Progenitor cell of endocrine pancreas (in vitro differentiated cells): Measurements from ENCODE around the gene TRPV4. TPM values are rescaled to one million over a fixed set of nuclear protein-coding genes. Genes with fewer than 3 reads are reported as not detected.
"Not testable (repeated sequence)": the region's sequence is repeated elsewhere in the genome, so short reads cannot be mapped to it uniquely, and the experiment has no call there.

Experiments used
- DNase-seq: peaks from one replicate; pipeline ENCODE4 v3.0.0; 2021; ENCODE audit warnings: low spot score; ENCODE audit not compliant: unreplicated experiment
- H3K27ac Mint-ChIP-seq: 2 replicates; pipeline ENCODE4 v1.8.0; 2021; ENCODE audit warnings: mild to moderate bottlenecking, moderate library complexity, mixed read lengths
- H3K27me3 Mint-ChIP-seq: 2 replicates; pipeline ENCODE4 v1.8.0; 2021; ENCODE audit warnings: mixed read lengths
- H3K36me3 Mint-ChIP-seq: 2 replicates; pipeline ENCODE4 v1.8.0; 2022; ENCODE audit warnings: mixed read lengths; ENCODE audit not compliant: insufficient read depth
- H3K4me1 Mint-ChIP-seq: 2 replicates; pipeline ENCODE4 v1.8.0; 2021; ENCODE audit warnings: low read depth, mixed read lengths
- H3K4me3 Mint-ChIP-seq: 2 replicates; pipeline ENCODE4 v1.8.0; 2021; ENCODE audit warnings: low read depth, mild to moderate bottlenecking, moderate library complexity, mixed read lengths
- H3K9me3 Mint-ChIP-seq: 2 replicates; pipeline ENCODE4 v1.8.0; 2021; ENCODE audit warnings: low read depth, mixed read lengths
- total RNA-seq: library from RNA; stranded (reverse); gene quantifications from 2 replicates; pipeline ENCODE4 v1.2.1, GENCODE V29; 2021
- TF ChIP-seq, protein P1 (sequence below): fragments of 200-600 bp; sonication (generic); IDR thresholded peaks from one replicate; pipeline ENCODE4 v1.5.0; 2021; ENCODE audit warnings: antibody characterized with exemption, mild to moderate bottlenecking; ENCODE audit not compliant: unreplicated experiment

Gene TRPV4
- total RNA-seq, 1 donor from 2014 or later: 5.2 TPM

DNA sequence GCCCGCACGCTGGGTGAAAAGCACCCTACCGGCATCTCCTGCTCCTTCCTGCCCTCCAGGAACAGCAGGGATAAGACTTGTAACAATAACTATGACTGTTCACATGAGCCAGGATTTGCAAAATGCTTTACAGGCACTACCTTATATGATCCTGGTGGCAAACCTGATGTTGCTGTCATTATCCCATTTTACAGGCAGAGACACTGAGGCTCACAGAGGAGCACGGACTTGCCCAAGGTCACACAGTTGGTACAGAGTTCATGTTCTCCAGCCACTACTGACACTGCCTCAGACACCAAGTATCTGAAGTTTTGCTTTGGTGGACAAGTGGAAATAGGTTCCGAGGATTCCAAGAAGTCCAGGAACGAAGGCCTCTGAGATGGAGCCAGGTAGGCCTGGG, 24.5 kb upstream of the TRPV4 start:
- Mint-ChIP-seq H3K9me3 (no peaks in the 10 kb centered on the region), H3K27ac (no peak overlapping the region), H3K36me3 (no peaks in the 10 kb centered on the region), H3K4me1 (no peaks in the 10 kb centered on the region), H3K4me3 (no peak overlapping the region), H3K27me3 (no peaks in the 10 kb centered on the region)
- TF ChIP-seq, protein P1, sequence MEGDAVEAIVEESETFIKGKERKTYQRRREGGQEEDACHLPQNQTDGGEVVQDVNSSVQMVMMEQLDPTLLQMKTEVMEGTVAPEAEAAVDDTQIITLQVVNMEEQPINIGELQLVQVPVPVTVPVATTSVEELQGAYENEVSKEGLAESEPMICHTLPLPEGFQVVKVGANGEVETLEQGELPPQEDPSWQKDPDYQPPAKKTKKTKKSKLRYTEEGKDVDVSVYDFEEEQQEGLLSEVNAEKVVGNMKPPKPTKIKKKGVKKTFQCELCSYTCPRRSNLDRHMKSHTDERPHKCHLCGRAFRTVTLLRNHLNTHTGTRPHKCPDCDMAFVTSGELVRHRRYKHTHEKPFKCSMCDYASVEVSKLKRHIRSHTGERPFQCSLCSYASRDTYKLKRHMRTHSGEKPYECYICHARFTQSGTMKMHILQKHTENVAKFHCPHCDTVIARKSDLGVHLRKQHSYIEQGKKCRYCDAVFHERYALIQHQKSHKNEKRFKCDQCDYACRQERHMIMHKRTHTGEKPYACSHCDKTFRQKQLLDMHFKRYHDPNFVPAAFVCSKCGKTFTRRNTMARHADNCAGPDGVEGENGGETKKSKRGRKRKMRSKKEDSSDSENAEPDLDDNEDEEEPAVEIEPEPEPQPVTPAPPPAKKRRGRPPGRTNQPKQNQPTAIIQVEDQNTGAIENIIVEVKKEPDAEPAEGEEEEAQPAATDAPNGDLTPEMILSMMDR: no peak
- DNase-seq: no peak

DNA sequence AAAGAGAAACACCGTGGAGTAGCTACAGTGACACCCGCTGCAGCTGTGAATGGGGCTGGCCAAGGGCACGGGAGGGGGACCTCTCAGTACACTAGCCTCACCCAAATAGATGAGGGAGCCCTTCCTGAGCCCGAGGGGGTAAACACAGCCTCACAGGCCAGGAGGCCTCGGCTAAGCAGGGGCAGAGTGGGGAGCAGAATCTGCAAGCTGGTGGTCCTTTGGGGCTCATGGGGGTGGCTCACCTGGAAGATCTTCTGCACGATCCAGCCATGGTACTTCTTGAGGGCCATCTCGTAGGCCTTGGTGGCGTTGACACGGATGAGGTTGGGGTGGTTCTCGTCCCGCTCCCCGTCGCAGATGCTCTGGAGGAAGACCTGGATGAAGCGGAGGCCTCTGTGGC, 22.2 kb upstream of the TRPV4 start:
- H3K9me3 Mint-ChIP-seq: no peaks in the 10 kb centered on the region
- TF ChIP-seq, protein P1: no peak
- H3K27me3 Mint-ChIP-seq: no peaks in the 10 kb centered on the region
- H3K4me3 Mint-ChIP-seq: no peak overlapping the region
- no peaks in the 10 kb centered on the region for H3K36me3 Mint-ChIP-seq
- H3K27ac Mint-ChIP-seq: no peak overlapping the region
- no peaks in the 10 kb centered on the region for H3K4me1 Mint-ChIP-seq
- DNase-seq: no peak

DNA sequence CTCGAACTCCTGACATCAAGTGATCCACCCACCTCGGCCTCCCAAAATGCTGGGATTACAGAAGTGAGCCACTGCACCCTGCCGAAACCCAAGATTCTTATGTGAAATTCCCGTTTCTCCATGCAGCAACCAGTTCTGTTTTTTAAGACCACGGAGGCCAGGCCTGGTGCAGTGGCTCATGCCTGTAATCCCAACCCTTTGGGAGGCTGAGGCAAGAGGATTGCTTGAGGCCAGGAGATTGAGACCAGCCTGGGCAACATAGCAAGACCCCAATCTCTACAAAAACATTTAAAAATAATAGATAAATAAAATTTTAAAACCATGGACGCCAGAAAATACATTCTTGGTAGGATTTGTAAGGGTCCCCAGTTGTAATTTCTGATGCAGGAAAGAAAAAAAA, 17.3 kb upstream of the TRPV4 start:
- H3K36me3 Mint-ChIP-seq, H3K27ac Mint-ChIP-seq, H3K4me3 Mint-ChIP-seq, H3K9me3 Mint-ChIP-seq, H3K27me3 Mint-ChIP-seq, H3K4me1 Mint-ChIP-seq, DNase-seq: not testable (repeated sequence)

DNA sequence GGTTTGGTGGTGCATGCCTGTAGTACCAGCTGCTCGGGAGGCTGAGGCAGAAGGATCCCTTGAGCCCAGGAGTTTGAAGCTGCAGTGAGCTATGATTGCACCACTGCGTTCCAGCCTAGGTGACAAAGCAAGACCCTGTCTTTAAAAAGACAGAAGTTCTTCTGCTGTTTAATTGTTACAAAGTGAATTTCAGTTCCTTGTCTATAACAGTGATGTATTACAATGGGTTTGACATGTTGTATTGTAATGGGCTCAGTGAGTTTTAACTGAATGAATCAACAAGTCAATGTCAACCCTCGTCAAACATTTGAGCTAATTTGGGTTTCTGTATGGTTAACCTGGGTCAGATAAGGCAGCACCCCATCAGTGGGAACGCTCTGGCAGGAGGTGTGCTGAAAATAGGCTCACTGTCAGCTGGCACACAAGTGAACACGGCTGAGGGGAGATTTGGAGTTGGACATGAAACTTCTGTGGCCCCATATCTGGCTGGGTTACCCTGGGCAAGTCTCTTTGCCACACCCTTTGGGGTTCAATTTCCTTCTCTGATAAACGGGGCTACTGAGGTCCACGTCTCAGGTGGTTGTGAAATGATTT, 14.0 kb upstream of the TRPV4 start:
- H3K4me3 Mint-ChIP-seq: no peak overlapping the region
- H3K36me3 Mint-ChIP-seq: no peaks in the 10 kb centered on the region
- DNase-seq: no peak
- H3K9me3 Mint-ChIP-seq: no peaks in the 10 kb centered on the region
- TF ChIP-seq, protein P1: no peak
- no peaks in the 10 kb centered on the region for H3K27me3 Mint-ChIP-seq
- peaks cover 3% of the 10 kb centered on the region for H3K4me1 Mint-ChIP-seq
- no peak overlapping the region for H3K27ac Mint-ChIP-seq

DNA sequence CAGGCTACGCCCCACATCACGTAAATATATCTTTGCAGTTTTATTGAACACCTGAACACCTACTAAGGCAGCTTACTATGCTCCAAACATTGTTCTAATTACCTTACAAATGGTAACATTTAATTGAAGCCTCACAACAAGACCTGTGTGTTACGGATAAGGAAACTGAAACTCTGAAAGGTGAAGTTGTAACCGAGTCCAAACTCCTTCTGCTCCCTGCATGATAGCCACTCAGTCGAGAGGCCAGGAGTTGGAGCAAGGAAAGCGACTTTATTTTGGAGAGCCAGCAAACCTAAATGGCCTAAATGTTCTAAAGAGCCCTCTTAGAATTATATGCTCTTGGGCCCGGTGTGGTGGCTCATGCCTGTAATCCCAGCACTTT, 12.6 kb upstream of the TRPV4 start:
- H3K27me3 Mint-ChIP-seq: no peaks in the 10 kb centered on the region
- peaks cover 3% of the 10 kb centered on the region for H3K4me1 Mint-ChIP-seq
- no peaks in the 10 kb centered on the region for H3K9me3 Mint-ChIP-seq
- H3K36me3 Mint-ChIP-seq: no peaks in the 10 kb centered on the region
- no peak overlapping the region for H3K4me3 Mint-ChIP-seq
- no peak for DNase-seq
- TF ChIP-seq, protein P1: no peak
- no peak overlapping the region for H3K27ac Mint-ChIP-seq

DNA sequence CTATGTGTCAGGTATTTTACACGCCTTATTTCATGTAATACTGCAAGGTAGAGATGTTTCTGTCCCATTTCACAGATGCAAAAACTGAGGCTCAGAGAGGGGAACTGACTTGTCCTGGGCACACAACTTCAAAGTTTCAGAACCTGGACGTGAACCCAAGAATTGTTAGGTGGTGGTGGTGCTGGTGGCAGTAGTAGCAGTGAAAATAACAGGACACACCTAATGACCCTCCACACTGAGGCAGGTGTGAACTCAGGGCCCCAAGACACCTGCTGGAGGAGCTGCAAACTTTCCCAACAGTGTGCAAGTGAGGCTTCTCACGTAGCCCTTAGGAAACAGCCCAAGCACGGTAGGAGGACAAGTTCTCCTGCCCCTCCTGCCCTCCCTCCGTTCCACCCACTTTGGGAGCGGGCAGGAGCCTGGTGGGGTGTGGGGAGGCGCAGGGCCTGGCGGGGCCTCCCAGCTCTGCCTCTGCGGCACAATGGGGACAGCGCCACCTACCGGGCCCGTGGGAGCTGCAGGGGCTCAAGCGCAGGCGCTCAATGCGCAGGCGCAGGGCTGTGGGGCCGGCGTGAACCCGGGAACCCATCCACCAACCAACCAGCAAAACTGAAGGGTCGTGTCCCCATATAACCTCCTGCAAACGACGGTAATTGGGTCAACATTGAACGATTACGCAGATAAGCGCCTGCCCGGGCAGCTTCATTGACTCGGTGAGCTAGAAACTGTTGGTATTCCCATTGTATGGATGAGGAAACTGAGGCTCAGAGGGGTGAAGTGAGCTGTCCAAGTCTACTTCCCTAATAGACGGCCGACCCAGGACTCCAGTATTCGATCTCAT, 12.0 kb upstream of the TRPV4 start:
- Mint-ChIP-seq H3K4me3 (no peak overlapping the region), H3K9me3 (no peaks in the 10 kb centered on the region), H3K27me3 (no peaks in the 10 kb centered on the region), H3K36me3 (no peaks in the 10 kb centered on the region), H3K27ac (peak overlapping the region; percentile 33), H3K4me1 (peaks cover 5% of the 10 kb centered on the region)
- TF ChIP-seq, protein P1: peak; percentile 99
- peak; percentile 90 for DNase-seq
